GM12875 (cell line): Measurements from ENCODE around the gene BBS10.
"Not testable (repeated sequence)": the region's sequence is repeated elsewhere in the genome, so short reads cannot be mapped to it uniquely, and the experiment has no call there.

ENCODE experiments used
- H3K4me3 ChIP-seq: one replicate; pipeline ENCODE4 v1.5.1; 2011; ENCODE audit warnings: low read depth, low read length, control low read depth
- CTCF ChIP-seq: IDR thresholded peaks from 2 replicates; pipeline ENCODE4 v1.5.1; 2011; ENCODE audit warnings: low read depth, mild to moderate bottlenecking, control low read depth, inconsistent platforms, low read length, moderate library complexity, borderline replicate concordance; ENCODE audit not compliant: insufficient read depth

BBS10 gene

GRCh38 chr12:76375939-76376338 is 27.7 kb upstream of the BBS10 start:
- H3K4me3 ChIP-seq, result no peak overlapping the region
- TF ChIP-seq CTCF, result no peak

GRCh38 chr12:76375470-76375869 is 27.3 kb upstream of the BBS10 start:
- H3K4me3 ChIP-seq, result no peak overlapping the region
- no peak for TF ChIP-seq CTCF

- no peak for TF ChIP-seq CTCF
- H3K4me3 ChIP-seq, result no peak overlapping the region
Measured at GRCh38 chr12:76374386-76375020, 26.3 kb upstream of the BBS10 start.

GRCh38 chr12:76368230-76368629 is 20.0 kb upstream of the BBS10 start:
- no peak for TF ChIP-seq CTCF
- H3K4me3 ChIP-seq, result no peak overlapping the region

- TF ChIP-seq CTCF, result no peak
Measured at GRCh38 chr12:76366163-76366562, 17.9 kb upstream of the BBS10 start.

GRCh38 chr12:76364131-76364530 is 15.9 kb upstream of the BBS10 start:
- H3K4me3 ChIP-seq, result not testable (repeated sequence)

More at GRCh38 chr12:76366163-76366562, 17.9 kb upstream of the BBS10 start:
- H3K4me3 ChIP-seq, result no peak overlapping the region

GRCh38 chr12:76360316-76360715 is 12.1 kb upstream of the BBS10 start:
- TF ChIP-seq CTCF, result no peak
- H3K4me3 ChIP-seq, result no peak overlapping the region

GRCh38 chr12:76356071-76356470 is 7.9 kb upstream of the BBS10 start:
- TF ChIP-seq CTCF, result no peak
- H3K4me3 ChIP-seq, result no peak overlapping the region
